ENCODE data around the gene VAMP1. TPM values are rescaled to one million over a fixed set of nuclear protein-coding genes. Genes with fewer than 3 reads are reported as not detected.

The VAMP1 gene
- total and polyA plus RNA-seq, 10 of the 15 experiments (the other 5 are each of a cell fraction or from before 2014, with no cell fraction given), result 4.8 to 123 (median 27.5) TPM

GRCh38 chr12:6465467-6466183 is 4.9 kb downstream of the VAMP1 start:
- ATAC-seq (no peak), FAIRE-seq (no peak), DNase-seq (ENCODE audit: low read depth, low spot score) (no peak)
- Histone ChIP-seq H3K9ac (ENCODE audit: control insufficient read depth, insufficient read depth, low read length) (no peak overlapping the region; the same call in 1 of the 2 replicates), H3K9me3 (replicated peaks; ENCODE audit: control insufficient read depth, insufficient read depth, low read length) (no peaks in the 10 kb centered on the region), H2AFZ (ENCODE audit: control insufficient read depth, low read depth, low read length) (no peak overlapping the region), H3K4me1 (ENCODE audit: control insufficient read depth, insufficient read depth, low read length) (peaks cover 43% of the 10 kb centered on the region), H3K79me2 (ENCODE audit: control insufficient read depth, insufficient read depth, low read length) (peaks cover 80% of the 10 kb centered on the region), H4K20me1 (ENCODE audit: control insufficient read depth, insufficient read depth) (no peaks in the 10 kb centered on the region), H3K36me3 (ENCODE audit: control insufficient read depth in 2 of 2, insufficient read depth in 2 of 2, low read length in 1 of 2) (peaks cover 22 to 37% of the 10 kb centered on the region in 2 experiments), H3K27me3 (replicated peaks in 1 of 2; ENCODE audit: control insufficient read depth in 2 of 2, insufficient read depth in 2 of 2, low read length in 1 of 2) (no peaks in the 10 kb centered on the region), H3K4me2 (ENCODE audit: control insufficient read depth, insufficient read depth) (no peak overlapping the region), H3K4me3 (no peak overlapping the region), H3K27ac (ENCODE audit: control insufficient read depth, insufficient read depth) (no peak overlapping the region)
- RAD21 ChIA-PET (ENCODE audit: unreplicated experiment), result interaction anchor here (0.6 to 8.8 kb wide), 30 partner anchors 9 to 317 kb away, joined by 3 to 319 read pairs (median 5); partner anchors contain the start of genes CD27, GAPDH, LPAR5 and MRPL51
- intact Hi-C loops (cut with micrococcal nuclease; ENCODE audit: unreplicated experiment) (loop anchor here (1.0 to 5.0 kb wide), 6 partner anchors 19 to 143 kb away; no protein-coding TSS in a partner anchor), in situ Hi-C loops (cut with MboI) (loop anchor here (5.0 kb wide), 1 partner anchor 128 kb away; no protein-coding TSS in a partner anchor)
- CTCF ChIA-PET, result interaction anchor here (0.7 to 3.9 kb wide), 49 partner anchors 9 to 398 kb away, joined by 3 to 240 read pairs (median 6); partner anchors contain the start of genes CD27, COPS7A, MRPL51 and TAPBPL
- SMC1A ChIA-PET (ENCODE audit: uncharacterized antibody, unreplicated experiment), result interaction anchor here (0.7 to 3.4 kb wide), 33 partner anchors 9 to 270 kb away, joined by 3 to 211 read pairs (median 5); partner anchors contain the start of genes CD27, GAPDH, MRPL51 and NOP2
- WGBS (ENCODE audit: insufficient coverage, insufficient replicate concordance, low lambda C conversion rate, missing lambda C conversion rate), result 27% methylated on average over 6 of the region's 6 CpGs
- POLR2A ChIA-PET, result interaction anchor here (0.6 to 10.3 kb wide), 15 partner anchors 8 to 182 kb away, joined by 3 to 384 read pairs (median 4); partner anchors contain the start of genes CD27, GAPDH and TAPBPL
- BruUV-seq (replicated peaks), result no TSS peak
- TF ChIP-seq POLR2AphosphoS2 (IDR thresholded peaks at IDR 0.05; ENCODE audit: low read depth, low read length) (no peak), MYB (IDR thresholded peaks at IDR 0.05; ENCODE audit: borderline replicate concordance, low read depth, low read length) (no peak), RELB (IDR thresholded peaks at IDR 0.05; ENCODE audit: low read depth) (0 out of 2 replicates have a peak, but pooled peaks have one; percentile 14), NFYA (IDR thresholded peaks at IDR 0.05; ENCODE audit: borderline replicate concordance, low read depth, low read length) (no peak), YBX1 (IDR thresholded peaks at IDR 0.05) (no peak), BACH1 (IDR thresholded peaks at IDR 0.05; ENCODE audit: borderline replicate concordance) (no peak), NFYB (IDR thresholded peaks at IDR 0.05; ENCODE audit: insufficient read depth, low read depth, low read length) (no peak), PAX5 (IDR thresholded peaks at IDR 0.05; ENCODE audit: borderline replicate concordance, low read depth, low read length) (no peak), PAX8 (IDR thresholded peaks at IDR 0.05) (no peak), RB1 (IDR thresholded peaks at IDR 0.05; ENCODE audit: borderline replicate concordance) (no peak), ESRRA (IDR thresholded peaks at IDR 0.05; ENCODE audit: low read length) (no peak), FOXK2 (IDR thresholded peaks at IDR 0.05) (no peak), MTA3 (IDR thresholded peaks at IDR 0.05; ENCODE audit: borderline replicate concordance, low read length) (no peak), NR2F1 (conservative IDR thresholded peaks at IDR 0.05) (no peak), TCF12 (IDR thresholded peaks at IDR 0.05; ENCODE audit: low read depth, low read length) (no peak), ZNF384 (IDR thresholded peaks at IDR 0.05; ENCODE audit: borderline replicate concordance, low read depth, low read length) (no peak), ZNF24 (IDR thresholded peaks at IDR 0.05) (peak; percentile 74), YY1 (IDR thresholded peaks at IDR 0.05; ENCODE audit: low read depth, low read length) (peak; percentile 66; the same call in 1 of the 2 replicates), BRCA1 (IDR thresholded peaks at IDR 0.05; ENCODE audit: low read depth, low read length) (no peak), POU2F2 (IDR thresholded peaks at IDR 0.05; ENCODE audit: borderline replicate concordance, low read depth, low read length) (no peak), BHLHE40 (IDR thresholded peaks at IDR 0.05; ENCODE audit: borderline replicate concordance in 1 of 2, low read depth in 2 of 2, low read length in 1 of 2) (no peak)
- TF ChIP-seq, protein P1, sequence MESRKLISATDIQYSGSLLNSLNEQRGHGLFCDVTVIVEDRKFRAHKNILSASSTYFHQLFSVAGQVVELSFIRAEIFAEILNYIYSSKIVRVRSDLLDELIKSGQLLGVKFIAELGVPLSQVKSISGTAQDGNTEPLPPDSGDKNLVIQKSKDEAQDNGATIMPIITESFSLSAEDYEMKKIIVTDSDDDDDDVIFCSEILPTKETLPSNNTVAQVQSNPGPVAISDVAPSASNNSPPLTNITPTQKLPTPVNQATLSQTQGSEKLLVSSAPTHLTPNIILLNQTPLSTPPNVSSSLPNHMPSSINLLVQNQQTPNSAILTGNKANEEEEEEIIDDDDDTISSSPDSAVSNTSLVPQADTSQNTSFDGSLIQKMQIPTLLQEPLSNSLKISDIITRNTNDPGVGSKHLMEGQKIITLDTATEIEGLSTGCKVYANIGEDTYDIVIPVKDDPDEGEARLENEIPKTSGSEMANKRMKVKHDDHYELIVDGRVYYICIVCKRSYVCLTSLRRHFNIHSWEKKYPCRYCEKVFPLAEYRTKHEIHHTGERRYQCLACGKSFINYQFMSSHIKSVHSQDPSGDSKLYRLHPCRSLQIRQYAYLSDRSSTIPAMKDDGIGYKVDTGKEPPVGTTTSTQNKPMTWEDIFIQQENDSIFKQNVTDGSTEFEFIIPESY (IDR thresholded peaks at IDR 0.05), result no peak
